ENCODE measurements around the gene PCGF3.

PCGF3 gene

DNA sequence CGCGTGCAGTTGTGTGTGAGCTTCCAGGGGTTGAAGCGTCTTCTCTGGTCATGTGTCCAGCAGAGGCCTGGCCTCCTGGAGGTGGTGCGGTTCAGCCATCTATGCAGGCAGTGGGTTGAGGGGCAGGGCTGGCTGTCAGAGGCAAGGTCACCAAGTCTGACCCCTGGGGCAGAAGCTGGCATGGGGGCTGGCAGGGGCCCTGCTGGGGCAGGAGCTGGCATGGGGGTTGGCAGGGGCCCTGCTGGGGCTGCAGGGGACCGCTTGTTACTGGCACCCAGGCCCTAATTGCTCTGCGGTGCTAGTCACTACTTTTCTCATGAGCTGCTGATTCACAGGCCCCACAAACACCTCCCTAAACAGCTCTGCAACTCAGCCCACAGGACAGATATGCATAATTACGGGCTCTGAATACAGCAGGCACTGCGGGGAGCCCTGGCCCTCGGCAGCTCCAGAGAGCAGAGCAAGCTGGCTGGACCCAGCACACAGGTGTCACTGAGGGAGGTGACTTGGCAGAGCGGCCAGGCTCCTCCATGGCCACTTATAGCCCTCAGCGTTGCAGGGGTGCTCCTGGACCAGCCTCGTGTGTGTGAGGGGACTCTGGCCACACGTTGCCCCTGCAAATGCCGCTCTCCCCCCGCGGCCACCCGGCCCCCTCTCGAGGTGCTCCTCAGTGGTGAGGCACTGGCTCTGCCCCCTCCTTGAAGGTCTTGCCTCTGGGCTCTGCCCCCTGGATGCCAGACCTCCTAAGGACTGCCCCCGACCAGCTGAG is 87.6 kb downstream of the PCGF3 start:
- TF ChIP-seq, protein P1, sequence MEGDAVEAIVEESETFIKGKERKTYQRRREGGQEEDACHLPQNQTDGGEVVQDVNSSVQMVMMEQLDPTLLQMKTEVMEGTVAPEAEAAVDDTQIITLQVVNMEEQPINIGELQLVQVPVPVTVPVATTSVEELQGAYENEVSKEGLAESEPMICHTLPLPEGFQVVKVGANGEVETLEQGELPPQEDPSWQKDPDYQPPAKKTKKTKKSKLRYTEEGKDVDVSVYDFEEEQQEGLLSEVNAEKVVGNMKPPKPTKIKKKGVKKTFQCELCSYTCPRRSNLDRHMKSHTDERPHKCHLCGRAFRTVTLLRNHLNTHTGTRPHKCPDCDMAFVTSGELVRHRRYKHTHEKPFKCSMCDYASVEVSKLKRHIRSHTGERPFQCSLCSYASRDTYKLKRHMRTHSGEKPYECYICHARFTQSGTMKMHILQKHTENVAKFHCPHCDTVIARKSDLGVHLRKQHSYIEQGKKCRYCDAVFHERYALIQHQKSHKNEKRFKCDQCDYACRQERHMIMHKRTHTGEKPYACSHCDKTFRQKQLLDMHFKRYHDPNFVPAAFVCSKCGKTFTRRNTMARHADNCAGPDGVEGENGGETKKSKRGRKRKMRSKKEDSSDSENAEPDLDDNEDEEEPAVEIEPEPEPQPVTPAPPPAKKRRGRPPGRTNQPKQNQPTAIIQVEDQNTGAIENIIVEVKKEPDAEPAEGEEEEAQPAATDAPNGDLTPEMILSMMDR (IDR thresholded peaks at IDR 0.05; ENCODE audit: low read depth, low read length): no peak
- H3K4me3 ChIP-seq (ENCODE audit: low read depth, low read length): no peak overlapping the region

DNA sequence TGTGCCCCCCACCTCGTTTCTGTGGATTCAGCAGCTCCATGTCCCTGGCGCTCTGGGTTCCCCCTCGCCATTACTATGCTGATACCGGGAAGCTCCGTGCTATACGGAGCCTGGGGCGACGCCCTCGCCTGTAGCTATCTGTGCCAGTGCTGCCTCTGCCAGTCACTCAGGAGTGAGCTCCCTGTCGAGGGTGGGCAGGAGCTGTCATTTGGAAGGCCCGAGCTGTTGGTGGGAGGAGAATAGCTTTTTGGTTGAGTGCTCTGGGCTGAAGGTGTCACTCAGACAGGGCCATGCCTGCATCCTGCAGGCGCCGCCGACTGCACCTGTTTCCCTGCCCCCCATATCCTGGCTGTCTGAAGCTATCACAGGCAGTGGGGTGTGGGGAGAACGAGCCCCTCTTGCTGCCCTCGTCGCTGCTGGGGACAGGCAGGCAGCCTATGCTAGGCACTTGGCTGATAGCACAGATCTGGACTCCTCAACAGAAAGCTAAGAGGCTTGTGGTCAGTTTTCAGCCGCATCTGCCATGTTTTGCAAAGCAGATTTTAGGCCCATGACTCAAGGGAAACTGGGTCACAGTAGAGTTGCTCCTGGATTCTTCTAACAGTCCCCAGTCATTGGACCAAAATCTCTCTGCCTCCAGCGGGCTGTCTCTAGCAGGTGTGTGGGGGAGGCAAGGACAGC is 88.4 kb downstream of the PCGF3 start:
- H3K4me3 ChIP-seq (ENCODE audit: low read depth, low read length): no peak overlapping the region
- TF ChIP-seq, protein P1 (IDR thresholded peaks at IDR 0.05; ENCODE audit: low read depth, low read length): no peak

DNA sequence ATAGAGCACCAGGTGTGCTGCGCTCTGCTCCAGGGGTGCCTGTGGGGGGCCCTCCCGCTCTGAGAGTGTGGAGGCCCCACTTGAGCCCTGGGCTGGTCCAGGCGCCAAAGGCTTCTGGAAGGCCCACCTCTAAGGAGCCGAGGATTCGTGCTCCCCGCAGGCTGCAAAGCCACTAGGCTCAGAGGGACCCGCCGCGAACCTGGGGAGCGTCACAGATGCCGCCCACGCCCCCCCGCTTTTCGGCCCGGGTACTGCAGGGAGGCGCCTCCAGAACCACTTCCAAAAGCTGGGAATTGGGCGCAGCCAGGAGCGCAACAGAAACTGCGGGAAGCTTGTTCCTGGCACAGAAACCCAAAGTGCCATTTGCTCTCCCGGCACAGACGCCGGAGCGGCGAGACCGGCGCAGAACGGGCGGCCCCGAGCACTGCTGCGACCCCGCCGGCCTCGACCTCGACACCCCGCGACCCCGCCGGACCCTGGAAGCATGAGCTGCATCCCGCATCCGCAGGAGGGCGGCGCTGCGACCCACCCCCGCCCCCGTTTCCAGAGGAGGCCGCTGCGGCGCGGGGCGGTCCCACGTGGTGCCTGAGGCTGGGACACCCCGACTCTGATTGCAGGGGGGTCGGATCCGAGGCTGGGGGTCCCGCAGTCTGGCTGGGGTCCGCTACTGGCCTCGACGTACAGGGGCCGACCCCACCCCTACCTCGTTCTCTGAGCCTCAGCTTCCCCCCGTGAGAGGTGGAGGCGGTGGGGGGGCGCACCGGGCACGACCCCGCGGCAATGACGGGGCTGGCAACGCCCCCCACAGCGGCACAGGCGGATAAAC is 89.5 kb downstream of the PCGF3 start:
- TF ChIP-seq, protein P1 (IDR thresholded peaks at IDR 0.05; ENCODE audit: low read depth, low read length): no peak
- no peak overlapping the region for H3K4me3 ChIP-seq (ENCODE audit: low read depth, low read length)

DNA sequence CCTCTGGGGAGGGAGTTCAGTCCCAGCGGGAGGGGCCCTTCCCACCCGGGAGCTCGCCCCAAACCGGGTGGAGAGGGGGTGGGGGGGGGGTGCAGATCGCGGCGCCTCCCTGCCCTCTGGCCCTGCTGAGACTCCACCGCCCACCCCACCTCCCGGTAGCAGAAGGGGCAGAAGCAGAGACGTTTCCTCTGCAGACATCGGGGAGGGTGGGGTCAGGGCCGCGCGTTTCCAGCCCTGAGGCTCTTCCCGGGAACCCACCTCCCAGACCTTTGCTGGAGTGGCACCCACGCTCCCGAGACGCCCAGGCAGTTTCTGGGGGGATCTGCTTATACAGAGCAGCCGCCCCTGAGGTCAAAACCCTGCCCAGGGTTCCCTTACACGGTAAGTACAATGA is 90.1 kb downstream of the PCGF3 start:
- TF ChIP-seq, protein P1 (IDR thresholded peaks at IDR 0.05; ENCODE audit: low read depth, low read length): no peak
- no peak overlapping the region for H3K4me3 ChIP-seq (ENCODE audit: low read depth, low read length)

DNA sequence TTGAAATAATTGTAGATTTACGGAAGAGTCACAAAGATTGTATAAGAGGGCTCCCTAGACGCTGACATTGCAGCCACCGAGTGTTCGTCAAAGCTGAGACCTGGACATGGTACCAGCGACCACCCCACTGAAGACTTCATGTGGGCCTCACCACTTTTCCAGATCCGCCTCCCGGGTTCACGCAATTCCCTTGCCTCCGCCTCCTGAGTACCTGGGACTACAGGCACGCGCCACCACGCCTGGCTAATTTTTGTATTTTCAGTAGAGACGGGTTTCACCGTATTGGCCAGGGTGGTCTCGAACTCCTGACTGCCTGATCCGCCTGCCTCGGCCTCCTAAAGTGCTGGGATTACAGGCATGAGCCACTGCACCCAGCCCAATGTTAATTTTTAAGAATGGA is 90.6 kb downstream of the PCGF3 start:
- no peak overlapping the region for H3K4me3 ChIP-seq (ENCODE audit: low read depth, low read length)
- TF ChIP-seq, protein P1 (IDR thresholded peaks at IDR 0.05; ENCODE audit: low read depth, low read length): no peak

DNA sequence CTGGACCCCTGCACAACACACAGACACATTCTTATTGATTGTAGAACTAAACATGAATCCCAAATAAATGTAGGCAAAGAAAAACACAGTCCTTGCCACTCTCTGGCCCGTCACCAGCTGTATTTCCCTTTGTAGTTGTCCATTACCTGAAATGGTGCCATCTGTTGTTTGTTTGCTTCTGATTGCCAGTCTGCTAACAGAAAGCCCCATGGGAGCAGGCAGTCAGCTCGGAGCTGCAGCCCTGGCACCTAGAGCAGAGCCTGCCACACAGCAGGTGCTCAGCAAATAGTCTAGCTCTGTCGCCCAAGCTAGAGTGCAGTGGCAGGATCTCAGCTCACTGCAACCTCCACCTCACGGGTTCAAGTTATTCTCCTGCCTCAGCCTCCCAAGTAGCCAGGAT is 91.4 kb downstream of the PCGF3 start:
- TF ChIP-seq, protein P1 (IDR thresholded peaks at IDR 0.05; ENCODE audit: low read depth, low read length): no peak
- H3K4me3 ChIP-seq (ENCODE audit: low read depth, low read length): no peak overlapping the region
